ENCODE measurements around the gene POLR2A. TPM values are rescaled to one million over a fixed set of nuclear protein-coding genes. Genes with fewer than 3 reads are reported as not detected.

POLR2A gene
- total and polyA plus RNA-seq, 2 of the 4 experiments (the other 2 are of a cell fraction), result 54.0 to 56.6 TPM

GRCh38 chr17:7501729-7502128 lies 17.6 kb downstream of the POLR2A start:
- H4K20me1 ChIP-seq (ENCODE audit: insufficient read depth, low read length), result peaks cover 9% of the 10 kb centered on the region; the same call in 1 of the 2 replicates
- no peaks in the 10 kb centered on the region for H3K4me1 ChIP-seq (ENCODE audit: control insufficient read depth, insufficient read depth, low read length)
- no peak overlapping the region for H2AFZ ChIP-seq (replicated peaks; ENCODE audit: low read length, poor library complexity)
- H3K4ac ChIP-seq (ENCODE audit: low read depth, low read length), result no peak overlapping the region
- ChIA-PET CTCF (no interaction called here), POLR2A (ENCODE audit: unreplicated experiment) (no interaction called here)
- H3K9me1 ChIP-seq (ENCODE audit: insufficient read depth, low read length), result peaks cover 5% of the 10 kb centered on the region; the same call in 1 of the 2 replicates
- H3K56ac ChIP-seq (ENCODE audit: extremely low read depth, insufficient read depth, low read length), result no peak overlapping the region
- H2BK20ac ChIP-seq (ENCODE audit: low read depth, low read length), result no peak overlapping the region
- intact Hi-C loops (cut with micrococcal nuclease), result no loop called here
- H2BK120ac ChIP-seq (ENCODE audit: low read depth, low read length), result no peak overlapping the region
- no peak overlapping the region for H3K9ac ChIP-seq (ENCODE audit: low read depth, low read length)
- H3K4me3 ChIP-seq (ENCODE audit: insufficient read depth, low read depth, low read length), result no peak overlapping the region
- in situ Hi-C loops (cut with MboI; ENCODE audit: low sequenced_read_pairs), result no loop called here
- no peaks in the 10 kb centered on the region for H3K27me3 ChIP-seq (ENCODE audit: control insufficient read depth, insufficient read depth, low read length)
- dilution Hi-C loops (cut with HindIII; ENCODE audit: low sequenced_read_pairs, unreplicated experiment), result no loop called here
- no peak overlapping the region for H4K91ac ChIP-seq (ENCODE audit: insufficient read depth, low read depth, low read length)
- no peak overlapping the region for H3K27ac ChIP-seq (ENCODE audit: insufficient read depth, low read length)
- no peak overlapping the region for H4K5ac ChIP-seq (ENCODE audit: low read depth, low read length)
- no TSS peak for BruUV-seq (replicated peaks)
- H3K9me3 ChIP-seq (ENCODE audit: control insufficient read depth, insufficient read depth, low read length), result no peaks in the 10 kb centered on the region
- no peak overlapping the region for H3K18ac ChIP-seq (ENCODE audit: low read depth, low read length)
- H3K14ac ChIP-seq (replicated peaks; ENCODE audit: low read depth, low read length), result no peak overlapping the region
- no peak overlapping the region for H4K8ac ChIP-seq (ENCODE audit: low read depth in 2 of 2, low read length in 2 of 2)
- ATAC-seq (ENCODE audit: low read depth) (no peak), DNase-seq (no peak)
- H2AK5ac ChIP-seq (ENCODE audit: low read depth, low read length), result no peak overlapping the region
- TF ChIP-seq CTCF (conservative IDR thresholded peaks at IDR 0.05; ENCODE audit: low read depth, low read length) (no peak), NFE2L2 (IDR thresholded peaks at IDR 0.05; ENCODE audit: low read depth, low read length) (no peak), RCOR1 (IDR thresholded peaks at IDR 0.05; ENCODE audit: insufficient replicate concordance, low read length) (no peak), RFX5 (IDR thresholded peaks at IDR 0.05; ENCODE audit: low read depth, low read length) (no peak)
- no peak overlapping the region for H3K4me2 ChIP-seq (ENCODE audit: low read depth, low read length)
- 91% methylated on average over 7 of the region's 14 CpGs; no CpG with 5 or more reads in 1 of the 2 experiments for WGBS, 2 experiments (ENCODE audit: extremely low coverage in 2 of 2, insufficient read length in 1 of 2)
- peaks cover 76% of the 10 kb centered on the region for H3K36me3 ChIP-seq (ENCODE audit: control insufficient read depth, insufficient read depth, low read length)
- H3K23ac ChIP-seq (ENCODE audit: low read depth, low read length), result no peak overlapping the region
- no peak overlapping the region for H2BK5ac ChIP-seq (ENCODE audit: low read depth, low read length, poor library complexity, severe bottlenecking)
- H2AK9ac ChIP-seq (replicated peaks; ENCODE audit: low read depth, low read length, poor library complexity), result no peak overlapping the region
- H2BK15ac ChIP-seq (ENCODE audit: low read depth, low read length), result no peak overlapping the region
- H3K79me1 ChIP-seq (ENCODE audit: low read depth in 1 of 2, low read length in 2 of 2), result peaks cover 38 to 50% of the 10 kb centered on the region in 2 experiments
